HG03039 (cell line): ENCODE data around the gene MOV10.
A peak's percentile ranks its signal among the peaks of the same experiment; 100 is the strongest.

Experiments used
- ATAC-seq: cut with Tn5 transposase; IDR thresholded peaks from one replicate; pipeline ENCODE4 v1.9.1; 2021; ENCODE audit warnings: mild to moderate bottlenecking, moderate library complexity; ENCODE audit not compliant: unreplicated experiment

MOV10 gene

GRCh38 chr1:112674986-112675727, 698 bp downstream of the MOV10 start:
- ATAC-seq: peak; percentile 33

DNA sequence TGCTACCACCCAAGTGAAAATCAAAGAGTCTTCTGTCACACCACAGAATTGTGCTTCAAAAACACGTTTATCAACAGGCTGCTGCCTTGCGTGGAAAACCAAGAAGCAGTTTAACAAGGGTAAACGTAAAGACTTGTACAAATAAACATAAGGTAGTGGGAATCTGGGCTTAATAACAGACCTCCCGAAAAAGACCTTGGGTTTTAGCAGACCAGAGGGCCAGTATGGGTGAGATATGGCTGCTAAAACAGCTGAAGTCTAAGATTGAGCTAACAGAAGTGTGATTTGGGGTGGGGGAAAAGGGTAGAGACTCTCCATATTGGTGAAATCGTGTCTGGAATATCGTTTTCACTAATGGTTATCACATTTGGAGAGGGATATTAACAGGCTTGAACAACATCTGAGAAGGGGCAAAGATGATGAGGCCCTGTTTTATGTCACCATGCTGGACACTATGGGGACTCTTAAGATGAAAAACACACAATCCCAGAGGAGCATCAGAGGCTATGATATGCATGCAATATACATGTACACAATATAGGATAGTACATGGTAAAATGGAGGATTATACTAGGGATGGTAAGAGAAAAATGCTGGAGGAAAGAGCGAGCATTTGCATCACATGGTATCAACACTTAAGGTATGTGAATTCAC, 1.4 kb downstream of the MOV10 start:
- ATAC-seq: no peak

DNA sequence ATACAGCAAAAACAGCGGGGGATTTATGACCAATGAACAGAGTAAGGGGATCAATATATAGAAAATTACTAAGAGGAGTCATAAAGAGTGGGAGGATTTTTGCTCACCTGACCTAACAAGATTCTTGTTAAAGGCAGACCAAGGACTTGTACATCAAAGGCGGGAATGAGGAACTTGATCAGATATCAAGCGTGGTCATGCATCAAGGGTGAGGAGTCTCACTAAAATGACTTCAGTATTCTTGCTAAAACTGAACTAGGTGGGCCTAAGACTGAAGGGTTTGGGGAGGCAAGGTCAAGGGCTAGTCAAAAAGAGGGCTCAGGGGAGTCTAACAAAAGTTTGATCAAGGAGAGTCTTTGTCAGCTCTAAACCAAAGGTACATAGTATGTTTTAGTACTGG, 2.1 kb downstream of the MOV10 start:
- no peak for ATAC-seq

DNA sequence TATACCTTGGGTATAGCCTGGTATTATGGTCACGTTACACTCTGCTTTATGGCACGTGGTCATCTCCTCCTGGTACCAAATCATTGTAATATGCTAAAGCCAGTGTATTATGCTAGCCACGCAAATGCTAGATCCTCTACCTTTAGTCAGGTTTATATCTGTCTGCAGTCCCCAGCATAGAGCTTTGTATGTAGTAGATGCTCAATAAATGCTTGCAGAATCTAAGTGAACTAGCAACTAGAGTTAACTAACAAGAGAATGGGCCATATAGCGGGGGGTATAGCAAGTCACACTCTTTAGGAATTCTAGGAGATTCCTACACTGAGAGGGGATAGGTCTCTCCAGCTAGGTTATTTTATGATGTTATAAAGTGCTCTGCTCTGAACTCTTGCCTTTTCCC, 3.0 kb downstream of the MOV10 start:
- no peak for ATAC-seq

DNA sequence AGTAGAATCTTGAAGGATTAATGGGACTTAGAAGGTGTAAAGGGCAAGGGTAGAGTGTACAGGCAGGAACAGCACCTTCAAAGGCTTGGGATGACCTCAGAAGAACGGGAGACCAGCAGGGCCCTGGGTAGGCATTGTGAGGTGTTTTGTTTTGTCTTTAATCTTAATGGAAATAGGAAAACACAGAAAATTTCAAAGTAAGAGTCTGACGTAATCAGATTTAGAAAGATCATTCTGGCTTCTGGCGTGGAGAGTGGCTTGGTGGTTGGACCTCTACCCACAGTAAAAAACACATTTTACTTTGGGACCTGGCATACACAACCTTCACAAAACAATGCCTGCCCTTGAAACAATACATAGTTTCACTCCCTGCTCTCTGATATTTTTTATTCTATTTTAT, 4.1 kb downstream of the MOV10 start:
- no peak for ATAC-seq

- ATAC-seq: no peak
Observed at GRCh38 chr1:112685913-112686312, 11.5 kb downstream of the MOV10 start.

GRCh38 chr1:112686417-112686816, 12.0 kb downstream of the MOV10 start:
- no peak for ATAC-seq

DNA sequence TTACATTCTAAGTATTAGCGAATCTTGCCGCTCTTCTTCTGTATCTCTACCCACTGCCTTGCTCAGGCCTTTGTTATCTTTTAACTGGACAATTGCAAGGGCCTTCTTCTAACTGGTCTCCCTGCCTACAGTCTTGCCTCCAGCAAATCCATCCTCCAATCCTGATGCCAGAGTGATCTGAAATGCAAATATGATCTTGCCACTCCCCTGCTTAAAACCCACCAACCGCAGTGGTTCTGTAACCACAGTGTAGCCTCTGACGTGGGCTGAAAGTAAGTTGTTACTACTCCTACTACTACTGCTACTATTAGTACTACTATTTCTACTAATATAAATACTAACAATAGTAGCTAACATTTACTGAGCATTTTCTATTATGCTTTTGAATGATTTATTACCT, 12.4 kb downstream of the MOV10 start:
- ATAC-seq: no peak

DNA sequence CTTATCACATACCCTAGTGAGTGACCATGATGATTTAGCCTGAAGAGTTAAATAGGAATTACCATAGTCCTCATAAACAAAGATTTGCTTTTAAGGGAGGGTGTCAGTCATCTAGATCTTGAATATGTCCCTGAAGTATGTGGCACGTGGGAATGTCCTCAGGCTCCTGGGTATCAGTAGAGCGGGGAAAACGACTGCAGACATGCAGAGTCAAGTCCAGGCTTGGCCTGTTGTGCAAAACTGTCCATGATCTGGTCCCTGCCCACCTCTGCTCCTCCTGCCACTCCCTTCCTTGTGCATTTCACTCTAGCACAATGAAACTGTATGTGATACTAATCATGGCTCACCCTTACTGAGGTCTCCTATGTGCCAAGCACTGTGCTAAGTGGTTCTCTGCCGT, 12.9 kb downstream of the MOV10 start:
- ATAC-seq: no peak

GRCh38 chr1:112687785-112688496, 13.5 kb downstream of the MOV10 start:
- no peak for ATAC-seq

- ATAC-seq: no peak
Observed at GRCh38 chr1:112688781-112689193, 14.3 kb downstream of the MOV10 start.

GRCh38 chr1:112689196-112689841, 14.9 kb downstream of the MOV10 start:
- ATAC-seq: no peak

GRCh38 chr1:112689842-112690237, 15.4 kb downstream of the MOV10 start:
- no peak for ATAC-seq

- no peak for ATAC-seq
Observed at GRCh38 chr1:112692681-112693080, 18.2 kb downstream of the MOV10 start.

DNA sequence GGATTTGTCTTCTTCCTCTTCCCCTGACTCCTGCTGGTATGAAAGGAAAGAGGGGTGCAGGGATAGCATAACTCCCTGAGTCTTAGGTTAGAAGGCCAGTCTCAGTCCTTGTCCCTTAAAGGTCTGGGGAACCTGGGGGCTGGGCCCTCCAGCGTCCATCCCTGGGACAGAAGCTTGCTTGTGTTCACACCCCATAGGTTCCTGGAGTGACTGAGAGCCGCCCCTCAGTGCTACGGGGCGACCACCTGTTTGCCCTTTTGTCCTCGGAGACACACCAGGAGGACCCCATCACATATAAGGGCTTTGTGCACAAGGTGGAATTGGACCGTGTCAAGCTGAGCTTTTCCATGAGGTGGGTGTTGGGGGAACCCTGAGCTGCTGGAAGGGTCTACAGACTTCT, 19.4 kb downstream of the MOV10 start:
- ATAC-seq: no peak

DNA sequence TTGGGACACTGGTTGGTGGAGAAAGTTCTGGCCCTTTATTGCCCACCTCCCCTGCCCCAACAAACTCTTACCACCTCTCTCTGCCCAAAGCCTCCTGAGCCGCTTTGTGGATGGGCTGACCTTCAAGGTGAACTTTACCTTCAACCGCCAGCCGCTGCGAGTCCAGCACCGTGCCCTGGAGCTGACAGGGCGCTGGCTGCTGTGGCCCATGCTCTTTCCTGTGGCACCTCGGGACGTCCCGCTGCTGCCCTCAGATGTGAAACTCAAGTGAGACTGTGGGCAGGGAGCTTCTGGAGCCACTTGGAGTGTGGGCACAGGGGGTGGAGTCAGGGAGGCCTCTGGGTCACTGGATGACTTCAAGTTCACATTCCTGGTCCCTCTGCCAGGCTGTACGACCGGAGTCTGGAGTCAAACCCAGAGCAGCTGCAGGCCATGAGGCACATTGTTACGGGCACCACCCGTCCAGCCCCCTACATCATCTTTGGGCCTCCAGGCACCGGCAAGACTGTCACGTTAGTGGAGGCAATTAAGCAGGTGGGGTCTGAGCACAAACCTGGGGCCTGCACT, 20.0 kb downstream of the MOV10 start:
- no peak for ATAC-seq

- ATAC-seq: no peak
Observed at GRCh38 chr1:112695276-112695675, 20.8 kb downstream of the MOV10 start.

DNA sequence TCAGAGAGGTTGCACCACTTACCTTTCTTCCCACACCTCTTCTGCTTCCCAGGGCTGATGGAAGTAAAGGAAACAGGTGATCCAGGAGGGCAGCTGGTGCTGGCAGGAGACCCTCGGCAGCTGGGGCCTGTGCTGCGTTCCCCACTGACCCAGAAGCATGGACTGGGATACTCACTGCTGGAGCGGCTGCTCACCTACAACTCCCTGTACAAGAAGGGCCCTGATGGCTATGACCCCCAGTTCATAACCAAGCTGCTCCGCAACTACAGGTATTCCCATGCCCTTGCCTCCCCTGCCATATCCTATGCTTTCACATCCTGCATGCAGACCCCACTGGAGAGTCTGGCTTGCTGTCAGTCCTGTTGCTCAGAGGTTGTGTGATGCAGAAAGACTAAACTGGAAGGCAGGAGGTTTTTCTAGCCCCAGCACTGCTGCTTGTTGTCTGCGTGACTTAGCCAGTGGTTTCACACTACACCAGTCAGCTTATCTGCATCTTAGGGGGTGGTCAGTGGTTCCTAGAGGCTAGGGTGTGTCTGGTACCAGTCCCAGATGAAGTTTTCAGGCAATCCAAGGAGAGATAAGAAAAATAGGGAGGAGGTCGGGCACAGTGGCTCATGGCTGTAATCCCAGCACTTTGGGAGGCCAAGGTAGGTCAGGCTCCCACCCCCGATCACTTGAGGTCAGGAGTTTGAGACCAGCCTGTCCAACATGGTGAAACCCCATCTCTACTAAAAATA, 22.3 kb downstream of the MOV10 start:
- no peak for ATAC-seq

- ATAC-seq: no peak
Observed at GRCh38 chr1:112697781-112698201, 23.3 kb downstream of the MOV10 start.
